KOPT-K1 (cell line): Measurements from ENCODE around the gene HAND1.

Experiments
- H3K27ac ChIP-seq: fragments of 200-600 bp; sonication (generic); 2 replicates; pipeline ENCODE4 v1.5.1; 2016; ENCODE audit warnings: antibody characterized with exemption, mild to moderate bottlenecking, low read depth, low read length; ENCODE audit not compliant: poor library complexity, severe bottlenecking
- H3K36me3 ChIP-seq: fragments of 200-600 bp; sonication (generic); 2 replicates; pipeline ENCODE4 v1.5.1; 2017; ENCODE audit warnings: antibody characterized with exemption, mild to moderate bottlenecking, low read length, moderate library complexity; ENCODE audit not compliant: insufficient read depth
- H3K9me3 ChIP-seq: fragments of 200-600 bp; sonication (generic); 2 replicates; pipeline ENCODE4 v1.5.1; 2017; ENCODE audit warnings: antibody characterized with exemption, low read length, mild to moderate bottlenecking; ENCODE audit not compliant: insufficient read depth, poor library complexity, severe bottlenecking

The HAND1 gene

GRCh38 chr5:154487541-154487940, 9.5 kb upstream of the HAND1 start:
- peaks cover 16% of the 10 kb centered on the region for H3K9me3 ChIP-seq
- H3K36me3 ChIP-seq = no peaks in the 10 kb centered on the region
- no peak overlapping the region for H3K27ac ChIP-seq

DNA sequence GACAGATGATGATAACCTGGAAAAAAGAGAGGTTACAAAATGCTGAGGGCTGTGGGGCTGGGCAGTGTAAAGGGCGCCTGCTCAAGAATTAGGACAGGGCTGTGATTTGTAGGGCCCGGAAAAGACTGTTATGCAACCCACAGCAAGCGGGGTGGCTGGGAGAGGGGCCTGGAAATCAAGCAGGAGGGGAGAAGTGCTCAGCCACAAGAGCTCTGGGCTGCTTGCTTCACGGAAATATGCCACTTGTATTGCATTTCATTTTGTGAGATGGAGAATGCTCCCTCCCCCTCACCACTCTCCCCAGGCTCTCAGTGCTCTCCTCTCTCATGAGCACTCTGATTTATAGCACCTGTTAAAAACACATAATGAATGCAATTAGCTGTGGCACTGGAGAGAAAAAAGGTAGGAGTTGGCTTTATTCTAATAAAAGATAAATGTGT, 8.4 kb upstream of the HAND1 start:
- Histone ChIP-seq H3K27ac (no peak overlapping the region), H3K36me3 (no peaks in the 10 kb centered on the region), H3K9me3 (peaks cover 16% of the 10 kb centered on the region)

- H3K9me3 ChIP-seq = peaks cover 16% of the 10 kb centered on the region
- H3K36me3 ChIP-seq = no peaks in the 10 kb centered on the region
- H3K27ac ChIP-seq = no peak overlapping the region
Measured at GRCh38 chr5:154485850-154486426, 7.9 kb upstream of the HAND1 start.

GRCh38 chr5:154485096-154485491, 7.1 kb upstream of the HAND1 start:
- H3K9me3 ChIP-seq = peaks cover 18% of the 10 kb centered on the region
- no peaks in the 10 kb centered on the region for H3K36me3 ChIP-seq
- no peak overlapping the region for H3K27ac ChIP-seq

- Histone ChIP-seq H3K9me3 (peaks cover 23% of the 10 kb centered on the region), H3K27ac (no peak overlapping the region), H3K36me3 (no peaks in the 10 kb centered on the region)
Measured at GRCh38 chr5:154484393-154485095, 6.5 kb upstream of the HAND1 start.

GRCh38 chr5:154483654-154484392, 5.8 kb upstream of the HAND1 start:
- Histone ChIP-seq H3K9me3 (peaks cover 23% of the 10 kb centered on the region), H3K27ac (no peak overlapping the region), H3K36me3 (no peaks in the 10 kb centered on the region)

- Histone ChIP-seq H3K36me3 (no peaks in the 10 kb centered on the region), H3K27ac (no peak overlapping the region), H3K9me3 (peaks cover 23% of the 10 kb centered on the region)
Measured at GRCh38 chr5:154482528-154483449, 4.8 kb upstream of the HAND1 start.

GRCh38 chr5:154481584-154482381, 3.8 kb upstream of the HAND1 start:
- Histone ChIP-seq H3K27ac (no peak overlapping the region), H3K9me3 (peaks cover 28% of the 10 kb centered on the region)

DNA sequence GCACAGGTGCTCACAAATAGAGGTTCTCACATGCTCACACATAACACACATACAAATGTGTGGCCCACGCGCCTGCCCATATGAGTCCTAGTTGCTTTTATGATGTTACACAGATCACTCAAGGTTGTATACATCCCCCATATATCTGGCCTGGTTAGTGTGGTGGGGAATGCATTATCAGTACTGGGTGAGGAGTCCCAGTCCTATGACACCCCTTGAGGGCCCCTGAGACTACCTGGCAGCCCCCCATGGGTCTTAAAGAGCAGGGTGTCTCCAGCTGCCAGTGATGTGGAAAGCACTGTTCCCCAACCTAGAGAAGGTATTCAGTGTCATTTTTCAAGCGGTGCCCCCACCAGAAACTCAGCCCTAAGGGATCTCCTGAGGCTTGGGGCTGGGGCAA, 2.8 kb upstream of the HAND1 start:
- peaks cover 28% of the 10 kb centered on the region for H3K9me3 ChIP-seq
- no peak overlapping the region for H3K27ac ChIP-seq
- H3K36me3 ChIP-seq = no peaks in the 10 kb centered on the region

More at GRCh38 chr5:154481584-154482381, 3.8 kb upstream of the HAND1 start:
- H3K36me3 ChIP-seq = no peaks in the 10 kb centered on the region

GRCh38 chr5:154479944-154480750, 2.1 kb upstream of the HAND1 start:
- Histone ChIP-seq H3K9me3 (peaks cover 28% of the 10 kb centered on the region), H3K36me3 (no peaks in the 10 kb centered on the region), H3K27ac (no peak overlapping the region)

DNA sequence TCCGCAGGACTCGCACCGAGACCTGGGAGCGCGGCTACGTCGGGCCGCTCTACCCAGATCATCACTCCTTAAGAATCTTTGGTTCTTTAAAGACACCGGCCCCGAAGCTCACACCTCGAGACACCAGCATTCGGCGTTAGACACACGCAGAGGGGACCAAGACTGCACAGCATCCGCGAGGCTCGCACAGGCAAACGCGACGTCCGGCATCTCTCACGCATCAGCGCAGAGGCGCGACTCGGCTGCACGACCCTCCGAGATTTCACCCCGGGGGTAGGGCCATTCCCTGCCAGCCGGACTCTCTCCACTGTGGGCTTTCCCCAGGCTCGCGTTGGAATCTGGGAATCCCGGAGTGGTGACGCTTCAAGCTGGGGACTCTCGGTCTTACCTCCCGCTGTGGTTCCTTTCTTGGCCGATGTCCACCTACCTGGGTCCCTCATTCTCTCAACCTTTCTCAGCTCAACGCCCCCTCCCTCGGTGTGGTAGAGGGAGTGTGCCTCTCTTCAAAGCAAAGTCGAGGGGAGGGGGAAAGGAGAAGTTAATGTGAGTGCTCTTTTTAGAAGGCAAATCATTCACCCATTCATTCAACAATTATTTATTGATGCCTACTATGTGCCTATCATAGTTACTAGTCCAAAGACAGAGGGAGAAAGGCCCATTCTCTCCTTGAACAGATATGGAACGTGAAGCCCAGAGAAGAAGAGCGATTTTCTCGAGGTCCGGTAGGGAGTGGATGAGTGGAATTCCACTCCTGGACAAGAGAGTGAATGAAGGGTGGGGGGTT, 1.3 kb upstream of the HAND1 start:
- no peaks in the 10 kb centered on the region for H3K36me3 ChIP-seq
- H3K27ac ChIP-seq = no peak overlapping the region
- H3K9me3 ChIP-seq = peaks cover 24% of the 10 kb centered on the region

DNA sequence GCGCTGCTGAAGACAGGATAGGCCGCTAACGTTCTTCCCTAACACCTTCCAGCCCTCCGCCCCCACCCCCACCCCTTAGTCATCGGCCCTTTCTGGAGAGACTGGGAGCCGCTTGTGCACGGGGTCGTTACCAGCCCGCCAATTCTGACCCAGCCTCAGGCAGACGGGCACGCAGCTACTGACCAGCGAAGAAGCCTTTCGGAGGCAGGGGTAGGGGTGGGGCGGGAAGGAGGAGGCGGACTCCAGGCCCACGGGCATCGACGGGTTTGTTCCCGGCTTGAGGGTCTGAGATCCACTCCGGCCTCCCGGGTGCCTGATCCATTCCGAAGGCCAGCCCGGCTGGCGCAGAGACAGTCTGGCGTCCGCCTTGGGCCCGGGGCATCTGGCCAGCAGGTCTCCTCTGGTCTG, 729 bp upstream of the HAND1 start:
- peaks cover 18% of the 10 kb centered on the region for H3K9me3 ChIP-seq
- H3K27ac ChIP-seq = no peak overlapping the region
- H3K36me3 ChIP-seq = no peaks in the 10 kb centered on the region
